ENCODE measurements around the gene SEC23B. TPM values are rescaled to one million over a fixed set of nuclear protein-coding genes. Genes with fewer than 3 reads are reported as not detected.

The SEC23B gene
- total and polyA plus RNA-seq, 2 of the 4 experiments (the other 2 are of a cell fraction): 51.5 to 78.9 TPM

- H2BK15ac ChIP-seq (ENCODE audit: low read depth, low read length): no peak overlapping the region
- H3K27ac ChIP-seq (ENCODE audit: insufficient read depth, low read length): no peak overlapping the region
- no peak overlapping the region for H4K91ac ChIP-seq (ENCODE audit: insufficient read depth, low read depth, low read length)
- CTCF ChIA-PET: interaction anchor here (0.6 kb wide), 1 partner anchor 1174 kb away, joined by 3 read pairs; no protein-coding TSS in a partner anchor
- H3K23ac ChIP-seq (ENCODE audit: low read depth, low read length): no peak overlapping the region
- no peak overlapping the region for H3K4me2 ChIP-seq (ENCODE audit: low read depth, low read length)
- no CpG with 5 or more reads among the region's 2 CpGs for WGBS, 2 experiments (ENCODE audit: extremely low coverage in 2 of 2, insufficient read length in 1 of 2)
- dilution Hi-C loops (cut with HindIII; ENCODE audit: low sequenced_read_pairs, unreplicated experiment): no loop called here
- POLR2A ChIA-PET (ENCODE audit: unreplicated experiment): interaction anchor here (0.7 kb wide), 1 partner anchor 19 kb away, joined by 10 read pairs; no protein-coding TSS in a partner anchor
- H3K9me3 ChIP-seq (ENCODE audit: control insufficient read depth, insufficient read depth, low read length): no peaks in the 10 kb centered on the region
- peak; percentile 64 for DNase-seq
- intact Hi-C loops (cut with micrococcal nuclease): loop anchor here (5.0 kb wide), 1 partner anchor 997 kb away; no protein-coding TSS in a partner anchor
- no peaks in the 10 kb centered on the region for H3K4me1 ChIP-seq (ENCODE audit: control insufficient read depth, insufficient read depth, low read length)
- in situ Hi-C loops (cut with MboI; ENCODE audit: low sequenced_read_pairs): no loop called here
- H2AK5ac ChIP-seq (ENCODE audit: low read depth, low read length): no peak overlapping the region
- no peak overlapping the region for H3K9ac ChIP-seq (ENCODE audit: low read depth, low read length)
- H4K20me1 ChIP-seq (ENCODE audit: insufficient read depth, low read length): no peaks in the 10 kb centered on the region
- peaks cover 1 to 12% of the 10 kb centered on the region in 2 experiments; a peak in 2 of 4 replicates for H3K79me1 ChIP-seq (ENCODE audit: low read depth in 1 of 2, low read length in 2 of 2)
- no peak overlapping the region for H2AK9ac ChIP-seq (replicated peaks; ENCODE audit: low read depth, low read length, poor library complexity)
- H3K56ac ChIP-seq (ENCODE audit: extremely low read depth, insufficient read depth, low read length): no peak overlapping the region
- H3K18ac ChIP-seq (ENCODE audit: low read depth, low read length): no peak overlapping the region
- H3K27me3 ChIP-seq (ENCODE audit: control insufficient read depth, insufficient read depth, low read length): no peaks in the 10 kb centered on the region; the same call in 1 of the 2 replicates
- TF ChIP-seq MAFK (IDR thresholded peaks at IDR 0.05; ENCODE audit: low read depth, low read length) (no peak), CEBPB (IDR thresholded peaks at IDR 0.05; ENCODE audit: low read depth, low read length) (peak; percentile 65), SMC3 (IDR thresholded peaks at IDR 0.05; ENCODE audit: low read depth, low read length) (no peak)
- no peaks in the 10 kb centered on the region for H3K9me1 ChIP-seq (ENCODE audit: insufficient read depth, low read length)
- H2BK20ac ChIP-seq (ENCODE audit: low read depth, low read length): no peak overlapping the region
- no peak for ATAC-seq (ENCODE audit: low read depth)
- H4K5ac ChIP-seq (ENCODE audit: low read depth, low read length): no peak overlapping the region
- no peak overlapping the region for H2BK5ac ChIP-seq (ENCODE audit: low read depth, low read length, poor library complexity, severe bottlenecking)
- no TSS peak for BruUV-seq (replicated peaks)
- H3K14ac ChIP-seq (replicated peaks; ENCODE audit: low read depth, low read length): no peak overlapping the region
- no peak overlapping the region for H2AFZ ChIP-seq (replicated peaks; ENCODE audit: low read length, poor library complexity)
- H2BK120ac ChIP-seq (ENCODE audit: low read depth, low read length): 0 out of 2 replicates have a peak overlapping the region, but pooled peaks have one; percentile 56
- no peak overlapping the region for H4K8ac ChIP-seq (ENCODE audit: low read depth in 2 of 2, low read length in 2 of 2)
- H3K4me3 ChIP-seq (ENCODE audit: insufficient read depth, low read depth, low read length): no peak overlapping the region
- H3K36me3 ChIP-seq (ENCODE audit: control insufficient read depth, insufficient read depth, low read length): no peaks in the 10 kb centered on the region
- no peak overlapping the region for H3K4ac ChIP-seq (ENCODE audit: low read depth, low read length)
Observed at GRCh38 chr20:18585134-18585533, 77.4 kb downstream of the SEC23B start.

Measured in IMR-90 (cell line).